PC-9 (cell line): Measurements from ENCODE around the gene NCK2.

ENCODE experiments used
- EZH2 ChIP-seq: fragments of 200-600 bp; sonication (generic); IDR thresholded peaks from 2 replicates; pipeline ENCODE4 v1.8.0; 2017; ENCODE audit warnings: antibody characterized with exemption, low read depth
- TF ChIP-seq, protein P1 (sequence below): fragments of 200-600 bp; sonication (generic); conservative IDR thresholded peaks from 2 replicates; pipeline ENCODE4 v1.6.1; 2017; ENCODE audit warnings: mixed run types, antibody characterized with exemption, mild to moderate bottlenecking, moderate library complexity

DNA sequence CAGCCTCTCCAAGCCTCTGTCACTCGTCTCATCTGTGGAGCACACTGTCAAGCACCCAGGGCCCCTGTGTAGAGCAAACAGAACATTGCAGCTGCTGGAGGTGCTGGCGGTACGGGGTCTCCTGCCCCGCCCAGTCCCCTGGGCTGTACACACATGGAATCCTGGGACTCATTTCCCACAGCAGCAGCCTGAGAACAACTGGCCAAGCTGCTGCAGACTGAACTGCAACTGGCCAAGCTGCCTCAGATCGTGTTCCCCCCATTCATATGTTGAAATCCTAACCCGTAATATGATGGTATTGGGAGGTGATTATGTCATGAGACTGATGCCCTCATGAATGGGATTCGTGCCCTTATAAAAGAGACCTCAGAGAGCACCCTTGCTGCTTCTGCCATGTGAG is 130.5 kb downstream of the NCK2 start:
- TF ChIP-seq, protein P1, sequence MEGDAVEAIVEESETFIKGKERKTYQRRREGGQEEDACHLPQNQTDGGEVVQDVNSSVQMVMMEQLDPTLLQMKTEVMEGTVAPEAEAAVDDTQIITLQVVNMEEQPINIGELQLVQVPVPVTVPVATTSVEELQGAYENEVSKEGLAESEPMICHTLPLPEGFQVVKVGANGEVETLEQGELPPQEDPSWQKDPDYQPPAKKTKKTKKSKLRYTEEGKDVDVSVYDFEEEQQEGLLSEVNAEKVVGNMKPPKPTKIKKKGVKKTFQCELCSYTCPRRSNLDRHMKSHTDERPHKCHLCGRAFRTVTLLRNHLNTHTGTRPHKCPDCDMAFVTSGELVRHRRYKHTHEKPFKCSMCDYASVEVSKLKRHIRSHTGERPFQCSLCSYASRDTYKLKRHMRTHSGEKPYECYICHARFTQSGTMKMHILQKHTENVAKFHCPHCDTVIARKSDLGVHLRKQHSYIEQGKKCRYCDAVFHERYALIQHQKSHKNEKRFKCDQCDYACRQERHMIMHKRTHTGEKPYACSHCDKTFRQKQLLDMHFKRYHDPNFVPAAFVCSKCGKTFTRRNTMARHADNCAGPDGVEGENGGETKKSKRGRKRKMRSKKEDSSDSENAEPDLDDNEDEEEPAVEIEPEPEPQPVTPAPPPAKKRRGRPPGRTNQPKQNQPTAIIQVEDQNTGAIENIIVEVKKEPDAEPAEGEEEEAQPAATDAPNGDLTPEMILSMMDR, result no peak
- no peak for TF ChIP-seq EZH2
